Skeletal muscle satellite cell (primary cell): Measurements from ENCODE around the gene UCK2.

Experiments
- H3K27me3 ChIP-seq: 2 replicates; pipeline ENCODE4 v1.7.0; 2013; ENCODE audit warnings: low read length; ENCODE audit not compliant: control insufficient read depth, insufficient read depth
- H3K36me3 ChIP-seq: 2 replicates; pipeline ENCODE4 v1.7.0; 2013; ENCODE audit warnings: mild to moderate bottlenecking, control low read depth, low read length; ENCODE audit not compliant: insufficient read depth
- H3K4me1 ChIP-seq: 2 replicates; pipeline ENCODE4 v1.7.0; 2013; ENCODE audit warnings: low read length; ENCODE audit not compliant: control insufficient read depth, insufficient read depth
- H3K4me2 ChIP-seq: 2 replicates; pipeline ENCODE4 v1.7.0; 2013; ENCODE audit warnings: mild to moderate bottlenecking, low read length
- H3K4me3 ChIP-seq: 2 replicates; pipeline ENCODE4 v1.7.0; 2013; ENCODE audit warnings: low read length
- H3K9ac ChIP-seq: 2 replicates; pipeline ENCODE4 v1.7.0; 2013; ENCODE audit warnings: mild to moderate bottlenecking, low read depth, low read length, moderate library complexity
- H3K9me3 ChIP-seq: replicated peaks from 2 replicates; pipeline ENCODE4 v1.7.0; 2013; ENCODE audit warnings: mild to moderate bottlenecking, control low read depth, low read length

The UCK2 gene

GRCh38 chr1:165885305-165885694 is 57.9 kb downstream of the UCK2 start:
- Histone ChIP-seq H3K27me3 (no peaks in the 10 kb centered on the region), H3K4me3 (no peak overlapping the region), H3K36me3 (peaks cover 2% of the 10 kb centered on the region), H3K4me2 (no peak overlapping the region), H3K4me1 (peaks cover 17% of the 10 kb centered on the region), H3K9ac (no peak overlapping the region), H3K9me3 (no peaks in the 10 kb centered on the region)

DNA sequence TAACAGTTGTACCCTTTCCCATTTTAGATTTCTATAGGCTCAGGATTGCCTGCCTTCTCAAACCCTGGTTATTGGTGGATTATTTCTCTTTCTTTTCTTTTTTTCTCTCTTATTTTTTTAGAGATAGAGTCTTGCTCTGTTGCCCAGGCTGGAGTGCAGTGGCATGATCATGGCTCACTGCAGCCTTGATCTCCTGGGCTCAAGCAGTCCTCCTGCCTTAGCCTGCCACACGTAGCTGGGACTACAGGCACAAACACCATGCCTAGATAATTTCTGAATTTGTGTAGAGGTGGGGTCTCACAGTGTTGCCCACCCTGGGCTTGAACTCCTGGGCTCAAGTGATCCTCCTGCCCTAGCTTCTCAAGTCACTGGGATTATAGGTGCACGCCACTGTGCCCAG is 58.8 kb downstream of the UCK2 start:
- no peak overlapping the region for H3K4me3 ChIP-seq
- H3K9ac ChIP-seq, result no peak overlapping the region
- no peaks in the 10 kb centered on the region for H3K9me3 ChIP-seq
- peaks cover 2% of the 10 kb centered on the region for H3K36me3 ChIP-seq
- H3K4me2 ChIP-seq, result no peak overlapping the region
- peaks cover 22% of the 10 kb centered on the region for H3K4me1 ChIP-seq
- no peaks in the 10 kb centered on the region for H3K27me3 ChIP-seq

DNA sequence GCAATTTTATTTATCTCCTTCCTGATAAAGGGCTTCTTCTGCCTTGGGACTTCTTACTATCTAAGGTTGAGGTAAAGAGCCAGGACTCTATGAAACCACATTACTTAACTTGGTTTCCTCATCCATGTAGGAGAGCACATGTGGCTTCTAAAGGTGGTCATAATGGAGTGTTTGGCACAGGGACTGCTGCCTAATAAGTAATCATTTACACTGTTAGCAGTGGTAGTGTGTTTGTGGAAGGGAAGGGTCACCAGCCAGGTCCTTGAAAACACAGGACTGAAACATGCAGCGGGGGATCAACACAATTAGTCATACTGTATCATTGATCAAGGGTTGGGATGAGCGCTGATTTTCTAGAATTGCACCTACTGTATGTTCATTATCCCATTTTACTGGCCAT is 59.6 kb downstream of the UCK2 start:
- H3K4me2 ChIP-seq, result no peak overlapping the region
- H3K9me3 ChIP-seq, result no peaks in the 10 kb centered on the region
- no peak overlapping the region for H3K4me3 ChIP-seq
- H3K36me3 ChIP-seq, result peaks cover 8% of the 10 kb centered on the region
- no peak overlapping the region for H3K9ac ChIP-seq
- H3K4me1 ChIP-seq, result peaks cover 22% of the 10 kb centered on the region
- H3K27me3 ChIP-seq, result no peaks in the 10 kb centered on the region

GRCh38 chr1:165887877-165888551 is 60.6 kb downstream of the UCK2 start:
- Histone ChIP-seq H3K4me1 (peaks cover 22% of the 10 kb centered on the region), H3K9me3 (no peaks in the 10 kb centered on the region), H3K27me3 (no peaks in the 10 kb centered on the region), H3K9ac (no peak overlapping the region), H3K4me3 (no peak overlapping the region), H3K4me2 (no peak overlapping the region), H3K36me3 (peaks cover 14% of the 10 kb centered on the region)

DNA sequence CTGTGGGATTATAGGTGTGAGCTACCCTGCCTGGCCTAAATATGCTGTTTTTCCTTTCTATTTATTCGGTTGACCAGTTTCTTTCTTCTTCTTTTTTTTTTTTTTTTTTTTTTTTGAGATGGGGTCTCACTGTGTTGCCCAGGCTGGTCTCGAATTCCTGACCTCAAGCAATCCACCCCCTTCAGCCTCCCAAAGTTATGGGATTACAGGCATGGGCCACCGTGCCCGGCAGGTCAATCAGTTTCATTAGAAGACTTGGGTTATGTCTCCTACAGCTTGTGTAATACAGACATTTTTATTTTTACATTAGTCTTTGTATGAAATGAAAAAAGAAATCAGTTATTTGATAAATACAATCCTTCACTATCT is 61.1 kb downstream of the UCK2 start:
- Histone ChIP-seq H3K4me1 (peaks cover 22% of the 10 kb centered on the region), H3K4me3 (no peak overlapping the region), H3K9me3 (no peaks in the 10 kb centered on the region), H3K27me3 (no peaks in the 10 kb centered on the region), H3K36me3 (peaks cover 14% of the 10 kb centered on the region), H3K4me2 (no peak overlapping the region), H3K9ac (no peak overlapping the region)

GRCh38 chr1:165890684-165891083 is 63.3 kb downstream of the UCK2 start:
- peaks cover 26% of the 10 kb centered on the region for H3K36me3 ChIP-seq
- H3K9ac ChIP-seq, result peak overlapping the region; percentile 6
- H3K4me1 ChIP-seq, result peaks cover 20% of the 10 kb centered on the region
- H3K4me2 ChIP-seq, result no peak overlapping the region
- no peaks in the 10 kb centered on the region for H3K27me3 ChIP-seq
- no peak overlapping the region for H3K4me3 ChIP-seq
- H3K9me3 ChIP-seq, result no peaks in the 10 kb centered on the region

DNA sequence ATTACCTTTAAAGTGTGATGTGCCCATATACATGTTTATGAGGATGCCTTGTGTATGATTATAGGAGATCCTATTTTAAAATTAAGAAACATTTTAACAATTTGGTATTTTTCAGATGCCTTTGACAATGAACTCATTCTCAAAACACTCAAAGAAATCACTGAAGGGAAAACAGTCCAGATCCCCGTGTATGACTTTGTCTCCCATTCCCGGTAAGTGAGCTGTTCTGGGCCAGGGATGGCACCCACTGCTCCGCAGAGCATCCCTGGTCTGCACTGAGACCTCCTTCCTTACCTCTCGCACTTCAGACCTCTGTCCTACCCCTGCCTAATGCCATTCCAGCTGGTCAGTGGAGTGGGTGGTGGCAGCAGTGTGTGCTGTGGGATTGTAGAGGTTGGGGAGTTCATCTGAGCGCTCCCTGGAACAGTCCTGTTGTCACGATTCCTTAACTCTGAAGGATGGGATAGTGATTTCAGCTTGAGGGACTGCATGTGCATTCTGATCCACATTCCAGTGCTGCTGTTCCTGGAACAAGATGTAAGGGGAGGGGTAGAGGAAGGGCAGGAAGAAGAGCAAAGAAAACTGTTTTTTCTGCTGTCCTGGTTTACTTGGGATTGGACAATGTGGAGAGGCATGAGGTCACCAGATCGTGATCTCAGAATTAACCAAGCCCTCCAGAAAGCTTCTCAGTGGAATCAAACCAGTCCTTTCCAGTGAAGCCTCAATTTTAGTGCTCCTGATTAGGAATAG is 63.9 kb downstream of the UCK2 start:
- H3K27me3 ChIP-seq, result no peaks in the 10 kb centered on the region
- H3K9me3 ChIP-seq, result no peaks in the 10 kb centered on the region
- peaks cover 32% of the 10 kb centered on the region for H3K36me3 ChIP-seq
- no peak overlapping the region for H3K4me2 ChIP-seq
- peak overlapping the region; percentile 12 for H3K9ac ChIP-seq
- peaks cover 26% of the 10 kb centered on the region for H3K4me1 ChIP-seq
- no peak overlapping the region for H3K4me3 ChIP-seq

- Histone ChIP-seq H3K9ac (no peak overlapping the region), H3K4me1 (peaks cover 43% of the 10 kb centered on the region), H3K27me3 (no peaks in the 10 kb centered on the region), H3K9me3 (no peaks in the 10 kb centered on the region), H3K4me3 (no peak overlapping the region), H3K36me3 (peaks cover 43% of the 10 kb centered on the region), H3K4me2 (no peak overlapping the region)
Observed at GRCh38 chr1:165892935-165893334, 65.5 kb downstream of the UCK2 start.

DNA sequence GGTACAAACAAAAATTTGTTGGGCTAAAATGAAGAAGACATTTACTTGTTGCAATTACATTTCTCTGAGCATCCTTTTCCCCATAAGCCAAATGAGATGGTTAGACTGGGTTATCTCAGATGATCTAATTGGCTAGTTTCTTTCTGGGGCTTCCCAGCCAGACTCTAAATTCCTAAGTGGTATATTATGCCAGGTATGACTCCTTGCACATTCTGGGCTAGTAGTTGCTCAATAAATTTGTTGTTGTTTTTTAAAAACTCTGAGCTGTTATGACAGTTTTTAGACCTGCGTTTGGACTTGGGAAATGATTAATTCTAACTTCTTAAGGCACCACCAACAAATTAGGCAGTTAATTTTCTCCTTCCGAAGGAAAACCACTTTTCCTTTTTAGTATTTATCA is 66.1 kb downstream of the UCK2 start:
- Histone ChIP-seq H3K4me3 (no peak overlapping the region), H3K9me3 (no peaks in the 10 kb centered on the region), H3K36me3 (peaks cover 43% of the 10 kb centered on the region), H3K4me2 (no peak overlapping the region), H3K27me3 (no peaks in the 10 kb centered on the region), H3K9ac (no peak overlapping the region), H3K4me1 (peaks cover 48% of the 10 kb centered on the region)

DNA sequence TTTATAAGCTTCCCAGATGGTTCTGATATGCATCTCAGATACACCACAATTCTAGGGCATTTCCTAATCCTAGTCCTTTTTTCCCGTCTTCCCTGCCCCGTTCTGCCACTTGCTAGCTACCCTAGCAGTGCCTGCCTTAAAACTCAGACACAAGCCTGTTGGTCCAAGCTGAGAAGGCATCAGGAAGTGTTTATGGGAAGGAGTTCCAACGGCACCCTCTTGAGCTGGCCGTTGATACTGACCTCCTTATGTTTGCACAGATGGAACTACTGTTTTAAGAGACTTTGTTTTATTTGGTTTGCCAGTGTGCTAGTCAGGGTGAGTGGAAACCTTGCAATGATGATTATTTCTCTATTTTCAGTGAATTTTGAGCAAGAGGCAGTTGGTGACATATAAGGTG is 67.2 kb downstream of the UCK2 start:
- H3K27me3 ChIP-seq, result no peaks in the 10 kb centered on the region
- H3K4me3 ChIP-seq, result no peak overlapping the region
- H3K9ac ChIP-seq, result peak overlapping the region; percentile 85
- peaks cover 57% of the 10 kb centered on the region for H3K4me1 ChIP-seq
- peaks cover 43% of the 10 kb centered on the region for H3K36me3 ChIP-seq
- H3K9me3 ChIP-seq, result no peaks in the 10 kb centered on the region
- no peak overlapping the region for H3K4me2 ChIP-seq

GRCh38 chr1:165895451-165895871 is 68.0 kb downstream of the UCK2 start:
- no peak overlapping the region for H3K4me3 ChIP-seq
- H3K27me3 ChIP-seq, result no peaks in the 10 kb centered on the region
- peak overlapping the region; percentile 30 for H3K4me2 ChIP-seq
- H3K36me3 ChIP-seq, result peaks cover 47% of the 10 kb centered on the region
- H3K9ac ChIP-seq, result peak overlapping the region; percentile 85
- peaks cover 64% of the 10 kb centered on the region for H3K4me1 ChIP-seq
- no peaks in the 10 kb centered on the region for H3K9me3 ChIP-seq

DNA sequence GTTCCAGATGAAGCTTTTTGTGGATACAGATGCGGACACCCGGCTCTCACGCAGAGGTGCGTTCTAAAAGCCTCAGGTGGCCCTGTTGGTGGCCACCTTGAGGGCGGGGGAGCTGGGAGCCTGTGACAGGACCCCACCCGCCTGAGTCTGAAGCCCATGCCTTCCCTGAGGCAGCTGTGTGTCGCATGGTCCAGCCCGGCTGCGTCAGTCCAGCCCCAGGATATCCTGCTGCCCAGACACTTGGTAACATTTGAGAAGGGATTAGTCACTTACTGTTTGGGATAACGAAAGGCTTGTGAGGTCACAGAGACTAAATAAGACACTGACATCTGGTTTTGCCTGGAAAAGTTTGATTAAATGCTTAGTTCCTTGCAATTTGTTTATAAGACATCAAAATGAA is 68.9 kb downstream of the UCK2 start:
- no peaks in the 10 kb centered on the region for H3K27me3 ChIP-seq
- peaks cover 47% of the 10 kb centered on the region for H3K36me3 ChIP-seq
- peaks cover 68% of the 10 kb centered on the region for H3K4me1 ChIP-seq
- peak overlapping the region; percentile 61 for H3K4me2 ChIP-seq
- peak overlapping the region; percentile 85 for H3K9ac ChIP-seq
- H3K9me3 ChIP-seq, result no peaks in the 10 kb centered on the region
- peak overlapping the region; percentile 50 for H3K4me3 ChIP-seq
